H9 (cell line): ENCODE measurements around the gene KIRREL3. TPM values are rescaled to one million over a fixed set of nuclear protein-coding genes. Genes with fewer than 3 reads are reported as not detected.

Source experiments
- DNase-seq: peaks from one replicate; pipeline ENCODE4 v3.0.0-alpha.2; 2017
- H2AFZ ChIP-seq: one replicate; pipeline ENCODE4 v1.6.1; 2013; ENCODE audit warnings: mild to moderate bottlenecking, low read length, control low read depth, moderate library complexity
- H2AK5ac ChIP-seq: 2 replicates; pipeline ENCODE4 v1.6.1; 2013; ENCODE audit warnings: low read length, control low read depth, mixed read lengths; ENCODE audit not compliant: insufficient read length
- H2BK120ac ChIP-seq: one replicate; pipeline ENCODE4 v1.6.1; 2013; ENCODE audit warnings: low read depth, mild to moderate bottlenecking, low read length, control low read depth, inconsistent platforms; ENCODE audit not compliant: poor library complexity, severe bottlenecking
- H2BK12ac ChIP-seq: 2 replicates; pipeline ENCODE4 v1.6.1; 2013; ENCODE audit warnings: low read length, control low read depth, mixed read lengths, low read depth; ENCODE audit not compliant: insufficient read length
- H2BK15ac ChIP-seq: 2 replicates; pipeline ENCODE4 v1.6.1; 2013; ENCODE audit warnings: low read depth, low read length, control low read depth
- H2BK20ac ChIP-seq: one replicate; pipeline ENCODE4 v1.6.1; 2013; ENCODE audit warnings: low read depth, mild to moderate bottlenecking, low read length, control low read depth, inconsistent platforms; ENCODE audit not compliant: poor library complexity, severe bottlenecking
- H2BK5ac ChIP-seq: 2 replicates; pipeline ENCODE4 v1.6.1; 2013; ENCODE audit warnings: low read length, control low read depth, mixed read lengths; ENCODE audit not compliant: insufficient read length
- H3K14ac ChIP-seq: 2 replicates; pipeline ENCODE4 v1.6.1; 2013; ENCODE audit warnings: low read length, control low read depth; ENCODE audit not compliant: insufficient read depth
- H3K18ac ChIP-seq: 2 replicates; pipeline ENCODE4 v1.6.1; 2013; ENCODE audit warnings: low read depth, mild to moderate bottlenecking, mixed read lengths, low read length, control low read depth; ENCODE audit not compliant: insufficient read length
- H3K23ac ChIP-seq: 2 replicates; pipeline ENCODE4 v1.6.1; 2013; ENCODE audit warnings: low read length, control low read depth, mixed read lengths, low read depth; ENCODE audit not compliant: insufficient read length
- H3K23me2 ChIP-seq: 2 replicates; pipeline ENCODE4 v1.6.1; 2013; ENCODE audit warnings: low read depth, mild to moderate bottlenecking, mixed read lengths, low read length, control low read depth; ENCODE audit not compliant: insufficient read length, poor library complexity, severe bottlenecking
- H3K27ac ChIP-seq: 2 replicates; pipeline ENCODE4 v1.5.1; 2013; ENCODE audit warnings: low read length, control low read depth, mixed read lengths, low read depth; ENCODE audit not compliant: insufficient read length
- H3K27me3 ChIP-seq: 2 replicates; pipeline ENCODE4 v1.6.1; 2013; ENCODE audit warnings: low read length, control low read depth, inconsistent platforms; ENCODE audit not compliant: insufficient read depth
- H3K4ac ChIP-seq: 2 replicates; pipeline ENCODE4 v1.6.1; 2013; ENCODE audit warnings: low read depth, mild to moderate bottlenecking, control low read depth, inconsistent platforms, low read length, moderate library complexity
- H3K4me1 ChIP-seq: 2 replicates; pipeline ENCODE4 v1.6.1; 2013; ENCODE audit warnings: low read length, control low read depth, inconsistent platforms; ENCODE audit not compliant: insufficient read depth
- H3K4me2 ChIP-seq: 2 replicates; pipeline ENCODE4 v1.6.1; 2013; ENCODE audit warnings: low read length, control low read depth, mixed read lengths; ENCODE audit not compliant: insufficient read length, insufficient read depth
- H3K56ac ChIP-seq: 2 replicates; pipeline ENCODE4 v1.6.1; 2013; ENCODE audit warnings: low read depth, mild to moderate bottlenecking, mixed read lengths, low read length, control low read depth; ENCODE audit not compliant: insufficient read length
- H3K79me1 ChIP-seq: 2 replicates; pipeline ENCODE4 v1.6.1; 2013; ENCODE audit warnings: low read depth, mild to moderate bottlenecking, moderate library complexity, low read length, control low read depth, inconsistent platforms; ENCODE audit not compliant: insufficient read depth, poor library complexity, severe bottlenecking
- H3K79me2 ChIP-seq: 2 replicates; pipeline ENCODE4 v1.6.1; 2013; ENCODE audit warnings: low read length, control low read depth, inconsistent platforms; ENCODE audit not compliant: insufficient read depth
- H3K9ac ChIP-seq: 2 replicates; pipeline ENCODE4 v1.6.1; 2013; ENCODE audit warnings: low read length, control low read depth, mixed read lengths; ENCODE audit not compliant: insufficient read length; ENCODE audit errors: extremely low read depth
- H3K9me3 ChIP-seq: one replicate; pipeline ENCODE4 v1.6.1; 2013; ENCODE audit warnings: low read depth, low read length, inconsistent platforms; ENCODE audit not compliant: control insufficient read depth
- H3T11ph ChIP-seq: one replicate; pipeline ENCODE4 v1.6.1; 2013; ENCODE audit warnings: mild to moderate bottlenecking, low read length, control low read depth, inconsistent platforms
- H4K20me1 ChIP-seq: one replicate; pipeline ENCODE4 v1.6.1; 2013; ENCODE audit not compliant: control insufficient read depth, insufficient read length, insufficient read depth
- H4K5ac ChIP-seq: 2 replicates; pipeline ENCODE4 v1.6.1; 2013; ENCODE audit warnings: low read depth, mild to moderate bottlenecking, mixed read lengths, low read length, control low read depth; ENCODE audit not compliant: insufficient read length
- H4K8ac ChIP-seq: replicated peaks from 2 replicates; pipeline ENCODE4 v1.6.1; 2013; ENCODE audit warnings: low read length, control low read depth, mixed read lengths, low read depth; ENCODE audit not compliant: insufficient read length
- H4K91ac ChIP-seq: 2 replicates; pipeline ENCODE4 v1.6.1; 2013; ENCODE audit warnings: low read depth, mild to moderate bottlenecking, moderate library complexity, mixed read lengths, low read length, control low read depth; ENCODE audit not compliant: insufficient read length
- H3K27ac Mint-ChIP-seq, 3 experiments: 2 replicates in 2 of 3; 3 replicates in 1 of 3; pipeline ENCODE4 v1.8.0; 2020 to 2021; ENCODE audit warnings: mixed read lengths in 3 of 3, mild to moderate bottlenecking in 1 of 3, moderate library complexity in 1 of 3
- H3K27me3 Mint-ChIP-seq: 2 replicates; pipeline ENCODE4 v1.8.0; 2021; ENCODE audit warnings: low read depth, mild to moderate bottlenecking, moderate library complexity, mixed read lengths
- H3K36me3 Mint-ChIP-seq, 3 experiments: 2 replicates in 2 of 3; 3 replicates in 1 of 3; pipeline ENCODE4 v1.8.0; 2020 to 2021; ENCODE audit warnings: low read depth in 3 of 3, mixed read lengths in 3 of 3; ENCODE audit not compliant: insufficient read depth in 1 of 3
- H3K4me1 Mint-ChIP-seq, 2 experiments: 2 replicates each; pipeline ENCODE4 v1.8.0; 2020; ENCODE audit warnings: mixed read lengths in 2 of 2
- H3K4me3 Mint-ChIP-seq, 2 experiments: 2 replicates in 1 of 2; 3 replicates in 1 of 2; pipeline ENCODE4 v1.8.0; 2020 to 2021; ENCODE audit warnings: mild to moderate bottlenecking in 2 of 2, mixed read lengths in 2 of 2, moderate library complexity in 1 of 2
- H3K9me3 Mint-ChIP-seq, 2 experiments: 2 replicates in 1 of 2; 3 replicates in 1 of 2; pipeline ENCODE4 v1.8.0; 2020; ENCODE audit warnings: mild to moderate bottlenecking in 2 of 2, mixed read lengths in 2 of 2, moderate library complexity in 1 of 2
- CTCF ChIP-seq: fragments of 200-600 bp; sonication (generic); conservative IDR thresholded peaks from 3 replicates; pipeline ENCODE4 v1.8.0; 2021; ENCODE audit warnings: antibody characterized with exemption, mild to moderate bottlenecking
- WGBS: extraction: QIAGEN DNeasy Blood & Tissue Kit; methylation state at CpG from one replicate; pipeline ENCODE4 v1.1.7; 2013; ENCODE audit warnings: missing lambda C conversion rate, low lambda C conversion rate, mixed read lengths; ENCODE audit not compliant: insufficient read length; ENCODE audit errors: extremely low coverage; 5-methylcytosine and 5-hydroxymethylcytosine counted together
- total RNA-seq: library from RNA; stranded (reverse); gene quantifications from 2 replicates; pipeline ENCODE4 v1.2.1, GENCODE V29; 2021

Gene KIRREL3
- total RNA-seq, 1 experiment from 2014 or later, result 0.17 TPM

GRCh38 chr11:126834149-126834548 is 166.4 kb downstream of the KIRREL3 start:
- Mint-ChIP-seq H3K27ac (no peak overlapping the region), H3K36me3 (peaks cover 2 to 7% (median 3%) of the 10 kb centered on the region in 3 experiments; a peak in 2 of 7 replicates), H3K27me3 (peaks cover 1% of the 10 kb centered on the region), H3K4me3 (no peak overlapping the region), H3K4me1 (peaks cover 17 to 21% of the 10 kb centered on the region in 2 experiments), H3K9me3 (peaks cover 3 to 6% of the 10 kb centered on the region in 2 experiments; a peak in 4 of 5 replicates)
- Histone ChIP-seq H3K79me2 (no peaks in the 10 kb centered on the region), H3K9me3 (peaks cover 6% of the 10 kb centered on the region), H3K27me3 (no peaks in the 10 kb centered on the region), H3K4me2 (no peak overlapping the region), H3K56ac (no peak overlapping the region), H4K5ac (no peak overlapping the region), H2BK15ac (no peak overlapping the region), H4K20me1 (no peaks in the 10 kb centered on the region), H4K91ac (no peak overlapping the region), H3K23me2 (no peaks in the 10 kb centered on the region), H2BK5ac (no peak overlapping the region), H3K14ac (no peak overlapping the region), H3K4ac (no peak overlapping the region), H2BK20ac (no peak overlapping the region), H3T11ph (no peak overlapping the region), H3K79me1 (no peaks in the 10 kb centered on the region), H4K8ac (no peak overlapping the region), H2BK12ac (no peak overlapping the region), H3K27ac (no peak overlapping the region), H3K9ac (no peak overlapping the region), H3K18ac (no peak overlapping the region), H3K23ac (no peak overlapping the region), H2BK120ac (no peak overlapping the region), H3K4me1 (peaks cover 5% of the 10 kb centered on the region), H2AFZ (no peak overlapping the region), H2AK5ac (no peak overlapping the region)
- no CpG with 5 or more reads among the region's 5 CpGs for WGBS
- no peak for TF ChIP-seq CTCF
- no peak for DNase-seq
